ENCODE results near the gene DNAJB4.
"Not testable (repeated sequence)": the region's sequence is repeated elsewhere in the genome, so short reads cannot be mapped to it uniquely, and the experiment has no call there.

Gene DNAJB4

DNA sequence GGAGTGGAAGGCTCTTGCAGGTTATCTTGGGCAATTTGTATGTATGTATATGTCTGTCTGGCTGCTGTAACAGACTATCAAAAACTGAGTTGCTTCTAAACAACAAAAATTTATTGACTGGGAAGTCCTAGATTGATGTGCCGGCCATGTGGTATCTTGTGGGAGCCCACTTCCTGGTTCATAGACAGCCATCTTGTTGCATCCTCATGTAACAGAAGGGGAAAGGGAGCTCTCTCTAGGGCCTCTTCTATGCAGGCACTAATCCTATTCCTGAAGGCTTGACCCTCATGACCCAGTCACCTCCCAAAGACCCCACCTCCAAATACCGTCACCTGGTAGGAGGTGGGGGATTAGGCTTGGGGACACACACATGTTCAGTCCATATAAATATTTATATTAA, 50.2 kb downstream of the DNAJB4 start:
- no peaks in the 10 kb centered on the region for H3K9me3 ChIP-seq
- no peaks in the 10 kb centered on the region for H3K27me3 ChIP-seq
- H3K4me3 ChIP-seq (ENCODE audit: low read depth in 1 of 2, low read length in 1 of 2), result no peak overlapping the region
- H3K4me1 ChIP-seq (ENCODE audit: control insufficient read depth in 1 of 2, insufficient read depth in 1 of 2, low read depth in 1 of 2, low read length in 1 of 2), result no peaks in the 10 kb centered on the region
- no peak overlapping the region for H3K27ac ChIP-seq
- no peaks in the 10 kb centered on the region for H3K36me3 ChIP-seq
- TF ChIP-seq, protein P1, sequence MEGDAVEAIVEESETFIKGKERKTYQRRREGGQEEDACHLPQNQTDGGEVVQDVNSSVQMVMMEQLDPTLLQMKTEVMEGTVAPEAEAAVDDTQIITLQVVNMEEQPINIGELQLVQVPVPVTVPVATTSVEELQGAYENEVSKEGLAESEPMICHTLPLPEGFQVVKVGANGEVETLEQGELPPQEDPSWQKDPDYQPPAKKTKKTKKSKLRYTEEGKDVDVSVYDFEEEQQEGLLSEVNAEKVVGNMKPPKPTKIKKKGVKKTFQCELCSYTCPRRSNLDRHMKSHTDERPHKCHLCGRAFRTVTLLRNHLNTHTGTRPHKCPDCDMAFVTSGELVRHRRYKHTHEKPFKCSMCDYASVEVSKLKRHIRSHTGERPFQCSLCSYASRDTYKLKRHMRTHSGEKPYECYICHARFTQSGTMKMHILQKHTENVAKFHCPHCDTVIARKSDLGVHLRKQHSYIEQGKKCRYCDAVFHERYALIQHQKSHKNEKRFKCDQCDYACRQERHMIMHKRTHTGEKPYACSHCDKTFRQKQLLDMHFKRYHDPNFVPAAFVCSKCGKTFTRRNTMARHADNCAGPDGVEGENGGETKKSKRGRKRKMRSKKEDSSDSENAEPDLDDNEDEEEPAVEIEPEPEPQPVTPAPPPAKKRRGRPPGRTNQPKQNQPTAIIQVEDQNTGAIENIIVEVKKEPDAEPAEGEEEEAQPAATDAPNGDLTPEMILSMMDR (IDR thresholded peaks at IDR 0.05), result no peak

GRCh38 chr1:78055565-78056132, 50.9 kb downstream of the DNAJB4 start:
- H3K4me3 ChIP-seq (ENCODE audit: low read depth in 1 of 2, low read length in 1 of 2), result no peak overlapping the region
- no peaks in the 10 kb centered on the region for H3K27me3 ChIP-seq
- TF ChIP-seq, protein P1 (IDR thresholded peaks at IDR 0.05), result no peak
- no peaks in the 10 kb centered on the region for H3K36me3 ChIP-seq
- no peak overlapping the region for H3K27ac ChIP-seq
- H3K4me1 ChIP-seq (ENCODE audit: control insufficient read depth in 1 of 2, insufficient read depth in 1 of 2, low read depth in 1 of 2, low read length in 1 of 2), result no peaks in the 10 kb centered on the region
- H3K9me3 ChIP-seq, result no peaks in the 10 kb centered on the region

DNA sequence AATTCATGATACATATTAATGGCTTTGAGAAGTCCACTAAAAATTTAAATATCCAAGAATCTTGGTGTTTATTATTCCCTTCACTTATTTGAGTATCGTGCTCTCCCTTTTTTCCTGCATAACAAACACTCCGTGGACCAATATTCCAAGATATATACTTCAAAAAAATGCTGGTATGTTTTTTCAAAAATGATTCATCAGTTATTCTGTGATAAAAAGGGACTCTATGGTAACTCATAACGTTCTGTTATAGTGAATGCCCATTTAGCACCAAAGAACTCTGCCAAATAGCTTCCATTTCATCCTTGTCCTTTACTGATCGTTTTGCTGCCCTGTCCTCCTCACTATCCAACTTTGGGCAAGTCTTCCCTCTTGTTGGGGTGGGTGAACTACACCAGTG, 53.9 kb downstream of the DNAJB4 start:
- H3K27me3 ChIP-seq, result no peaks in the 10 kb centered on the region
- no peak overlapping the region for H3K27ac ChIP-seq
- TF ChIP-seq, protein P1 (IDR thresholded peaks at IDR 0.05), result no peak
- H3K36me3 ChIP-seq, result no peaks in the 10 kb centered on the region
- H3K4me3 ChIP-seq (ENCODE audit: low read depth in 1 of 2, low read length in 1 of 2), result no peak overlapping the region
- H3K4me1 ChIP-seq (ENCODE audit: control insufficient read depth in 1 of 2, insufficient read depth in 1 of 2, low read depth in 1 of 2, low read length in 1 of 2), result no peaks in the 10 kb centered on the region
- no peaks in the 10 kb centered on the region for H3K9me3 ChIP-seq

DNA sequence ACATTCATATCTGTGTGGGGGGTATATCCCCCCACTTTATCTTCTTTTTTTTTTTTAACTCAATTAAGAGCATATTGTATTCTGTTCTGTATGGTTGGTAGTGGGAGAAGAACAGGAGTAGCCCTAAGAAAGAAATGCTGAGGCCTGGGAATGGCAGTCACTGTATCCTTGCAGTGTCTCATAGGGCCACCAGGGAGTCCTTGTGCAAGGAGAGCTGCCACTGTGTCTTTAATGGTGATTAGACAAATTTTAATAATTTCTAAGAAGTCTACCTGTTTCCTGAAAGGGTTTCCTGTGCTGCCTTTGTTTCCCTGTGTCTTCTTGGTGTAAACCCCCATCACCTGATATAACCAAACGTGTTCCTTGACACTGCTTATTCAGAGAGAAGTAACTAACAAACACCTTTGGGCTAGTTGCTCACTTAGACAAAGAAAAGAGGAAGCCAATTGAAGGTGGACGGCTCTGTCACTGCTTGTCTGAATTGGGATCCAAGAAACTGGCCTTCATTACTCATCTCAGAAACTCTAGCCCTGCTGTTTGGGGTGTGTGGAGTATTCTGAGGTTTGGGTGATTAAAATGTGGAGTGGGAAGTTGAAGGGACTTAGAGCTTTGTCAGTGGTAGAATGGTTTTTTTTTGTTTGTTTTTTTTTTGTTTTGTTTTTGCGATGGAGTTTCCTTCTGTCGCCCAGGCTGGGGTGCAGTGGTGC, 56.3 kb downstream of the DNAJB4 start:
- TF ChIP-seq, protein P1 (IDR thresholded peaks at IDR 0.05), result no peak
- Histone ChIP-seq H3K36me3 (no peaks in the 10 kb centered on the region), H3K4me1 (ENCODE audit: control insufficient read depth in 1 of 2, insufficient read depth in 1 of 2, low read depth in 1 of 2, low read length in 1 of 2) (no peaks in the 10 kb centered on the region), H3K27ac (no peak overlapping the region), H3K4me3 (ENCODE audit: low read depth in 1 of 2, low read length in 1 of 2) (no peak overlapping the region), H3K9me3 (no peaks in the 10 kb centered on the region), H3K27me3 (no peaks in the 10 kb centered on the region)

- Histone ChIP-seq H3K4me3 (ENCODE audit: low read depth in 1 of 2, low read length in 1 of 2) (no peak overlapping the region), H3K36me3 (no peaks in the 10 kb centered on the region), H3K27me3 (no peaks in the 10 kb centered on the region), H3K9me3 (no peaks in the 10 kb centered on the region), H3K27ac (no peak overlapping the region), H3K4me1 (ENCODE audit: control insufficient read depth in 1 of 2, insufficient read depth in 1 of 2, low read depth in 1 of 2, low read length in 1 of 2) (no peaks in the 10 kb centered on the region)
- TF ChIP-seq, protein P1 (IDR thresholded peaks at IDR 0.05), result no peak
Measured at GRCh38 chr1:78061825-78062523, 57.2 kb downstream of the DNAJB4 start.

GRCh38 chr1:78064886-78065285, 60.1 kb downstream of the DNAJB4 start:
- not testable (repeated sequence) for H3K27ac ChIP-seq; H3K4me1 ChIP-seq (ENCODE audit: control insufficient read depth in 1 of 2, insufficient read depth in 1 of 2, low read depth in 1 of 2, low read length in 1 of 2); H3K9me3 ChIP-seq; H3K36me3 ChIP-seq; H3K4me3 ChIP-seq (ENCODE audit: low read depth in 1 of 2, low read length in 1 of 2); H3K27me3 ChIP-seq

Data from neutrophil (primary cell).